ENCODE results near the gene ABCF3. TPM values are rescaled to one million over a fixed set of nuclear protein-coding genes. Genes with fewer than 3 reads are reported as not detected.

Gene ABCF3
- total and polyA plus RNA-seq, 4 donors = 28.1 to 59.2 (median 33.7) TPM

- Histone ChIP-seq H3K9ac (ENCODE audit: low read depth in 1 of 2, low read length in 2 of 2) (no peak overlapping the region), H3K27me3 (ENCODE audit: control insufficient read depth in 4 of 4, insufficient read depth in 4 of 4, low read length in 3 of 4) (no peaks in the 10 kb centered on the region), H3K4me1 (ENCODE audit: control insufficient read depth in 4 of 4, insufficient read depth in 4 of 4, low read length in 3 of 4) (no peaks in the 10 kb centered on the region), H3K9me3 (ENCODE audit: control insufficient read depth in 4 of 4, low read length in 3 of 4) (no peaks in the 10 kb centered on the region), H3K4me3 (ENCODE audit: low read depth in 1 of 3, low read length in 3 of 3) (no peak overlapping the region), H3K36me3 (ENCODE audit: control insufficient read depth in 4 of 4, insufficient read depth in 3 of 4, low read depth in 1 of 4, low read length in 3 of 4) (no peaks in the 10 kb centered on the region), H3K27ac (ENCODE audit: low read depth in 1 of 2, low read length in 2 of 2) (no peak overlapping the region)
- WGBS = 72% methylated on average over 3 of the region's 3 CpGs
- DNase-seq (ENCODE audit: low spot score) = no peak
- TF ChIP-seq GABPA (IDR thresholded peaks at IDR 0.05 in 1 of 2, conservative IDR thresholded peaks at IDR 0.05 in 1 of 2) = no peak
- no peak for TF ChIP-seq FOXA2 (IDR thresholded peaks at IDR 0.05)
- TF ChIP-seq JUND (IDR thresholded peaks at IDR 0.05) = no peak
- TF ChIP-seq, protein P1, sequence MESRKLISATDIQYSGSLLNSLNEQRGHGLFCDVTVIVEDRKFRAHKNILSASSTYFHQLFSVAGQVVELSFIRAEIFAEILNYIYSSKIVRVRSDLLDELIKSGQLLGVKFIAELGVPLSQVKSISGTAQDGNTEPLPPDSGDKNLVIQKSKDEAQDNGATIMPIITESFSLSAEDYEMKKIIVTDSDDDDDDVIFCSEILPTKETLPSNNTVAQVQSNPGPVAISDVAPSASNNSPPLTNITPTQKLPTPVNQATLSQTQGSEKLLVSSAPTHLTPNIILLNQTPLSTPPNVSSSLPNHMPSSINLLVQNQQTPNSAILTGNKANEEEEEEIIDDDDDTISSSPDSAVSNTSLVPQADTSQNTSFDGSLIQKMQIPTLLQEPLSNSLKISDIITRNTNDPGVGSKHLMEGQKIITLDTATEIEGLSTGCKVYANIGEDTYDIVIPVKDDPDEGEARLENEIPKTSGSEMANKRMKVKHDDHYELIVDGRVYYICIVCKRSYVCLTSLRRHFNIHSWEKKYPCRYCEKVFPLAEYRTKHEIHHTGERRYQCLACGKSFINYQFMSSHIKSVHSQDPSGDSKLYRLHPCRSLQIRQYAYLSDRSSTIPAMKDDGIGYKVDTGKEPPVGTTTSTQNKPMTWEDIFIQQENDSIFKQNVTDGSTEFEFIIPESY (IDR thresholded peaks at IDR 0.05) = no peak
- no peak for TF ChIP-seq REST (IDR thresholded peaks at IDR 0.05)
- no peak for TF ChIP-seq HNF4G (IDR thresholded peaks at IDR 0.05)
These were observed 36.5 kb downstream of the ABCF3 start for GRCh38 chr3:184222521-184222920.

GRCh38 chr3:184223946-184224345, 37.9 kb downstream of the ABCF3 start:
- H3K4me3 ChIP-seq (ENCODE audit: low read depth in 1 of 3, low read length in 3 of 3) = no peak overlapping the region
- peaks cover 0 to 3% (median 0%) of the 10 kb centered on the region in 4 donors for H3K4me1 ChIP-seq (ENCODE audit: control insufficient read depth in 4 of 4, insufficient read depth in 4 of 4, low read length in 3 of 4)
- H3K36me3 ChIP-seq (ENCODE audit: control insufficient read depth in 4 of 4, insufficient read depth in 3 of 4, low read depth in 1 of 4, low read length in 3 of 4) = no peaks in the 10 kb centered on the region
- H3K27ac ChIP-seq (ENCODE audit: low read depth in 1 of 2, low read length in 2 of 2) = no peak overlapping the region
- no peaks in the 10 kb centered on the region for H3K9me3 ChIP-seq (ENCODE audit: control insufficient read depth in 4 of 4, low read length in 3 of 4)
- peaks cover 0 to 3% (median 0%) of the 10 kb centered on the region in 4 donors for H3K27me3 ChIP-seq (ENCODE audit: control insufficient read depth in 4 of 4, insufficient read depth in 4 of 4, low read length in 3 of 4)
- TF ChIP-seq TAF1 (conservative IDR thresholded peaks at IDR 0.05) (no peak), EGR1 (IDR thresholded peaks at IDR 0.05; ENCODE audit: low read depth in 2 of 2) (no peak), FOXA2 (IDR thresholded peaks at IDR 0.05) (no peak), HNF4A (conservative IDR thresholded peaks at IDR 0.05) (no peak), REST (IDR thresholded peaks at IDR 0.05) (no peak), RXRA (IDR thresholded peaks at IDR 0.05) (no peak), SP1 (IDR thresholded peaks at IDR 0.05) (no peak), HNF4G (IDR thresholded peaks at IDR 0.05) (no peak), GABPA (IDR thresholded peaks at IDR 0.05 in 1 of 2, conservative IDR thresholded peaks at IDR 0.05 in 1 of 2) (no peak), FOXA1 (IDR thresholded peaks at IDR 0.05) (no peak)
- TF ChIP-seq, protein P2, sequence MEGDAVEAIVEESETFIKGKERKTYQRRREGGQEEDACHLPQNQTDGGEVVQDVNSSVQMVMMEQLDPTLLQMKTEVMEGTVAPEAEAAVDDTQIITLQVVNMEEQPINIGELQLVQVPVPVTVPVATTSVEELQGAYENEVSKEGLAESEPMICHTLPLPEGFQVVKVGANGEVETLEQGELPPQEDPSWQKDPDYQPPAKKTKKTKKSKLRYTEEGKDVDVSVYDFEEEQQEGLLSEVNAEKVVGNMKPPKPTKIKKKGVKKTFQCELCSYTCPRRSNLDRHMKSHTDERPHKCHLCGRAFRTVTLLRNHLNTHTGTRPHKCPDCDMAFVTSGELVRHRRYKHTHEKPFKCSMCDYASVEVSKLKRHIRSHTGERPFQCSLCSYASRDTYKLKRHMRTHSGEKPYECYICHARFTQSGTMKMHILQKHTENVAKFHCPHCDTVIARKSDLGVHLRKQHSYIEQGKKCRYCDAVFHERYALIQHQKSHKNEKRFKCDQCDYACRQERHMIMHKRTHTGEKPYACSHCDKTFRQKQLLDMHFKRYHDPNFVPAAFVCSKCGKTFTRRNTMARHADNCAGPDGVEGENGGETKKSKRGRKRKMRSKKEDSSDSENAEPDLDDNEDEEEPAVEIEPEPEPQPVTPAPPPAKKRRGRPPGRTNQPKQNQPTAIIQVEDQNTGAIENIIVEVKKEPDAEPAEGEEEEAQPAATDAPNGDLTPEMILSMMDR (IDR thresholded peaks at IDR 0.05; ENCODE audit: low read depth, low read length, missing input control) = no peak
- TF ChIP-seq, protein P1 (IDR thresholded peaks at IDR 0.05) = no peak
- no peak for DNase-seq (ENCODE audit: low spot score)
- H3K9ac ChIP-seq (ENCODE audit: low read depth in 1 of 2, low read length in 2 of 2) = no peak overlapping the region
- WGBS = 80% methylated on average over 3 of the region's 3 CpGs
